ENCODE data around the gene BORA. TPM values are rescaled to one million over a fixed set of nuclear protein-coding genes. Genes with fewer than 3 reads are reported as not detected.

Gene BORA
- total and polyA plus RNA-seq, 2 of the 13 experiments (the other 11 are each of a cell fraction or from before 2014, with no cell fraction given) = 4.0 to 17.4 TPM

GRCh38 chr13:72727417-72728289 is at the start of gene BORA, which contains the start of gene MZT1 (continued):
- no peak for TF ChIP-seq ZFP82 (CRISPR knock-in tag; IDR thresholded peaks at IDR 0.05; ENCODE audit: borderline replicate concordance)
- TF ChIP-seq ZNF10 (CRISPR knock-in tag; IDR thresholded peaks at IDR 0.05; ENCODE audit: borderline replicate concordance, low read depth) = no peak
- TF ChIP-seq, protein P1, sequence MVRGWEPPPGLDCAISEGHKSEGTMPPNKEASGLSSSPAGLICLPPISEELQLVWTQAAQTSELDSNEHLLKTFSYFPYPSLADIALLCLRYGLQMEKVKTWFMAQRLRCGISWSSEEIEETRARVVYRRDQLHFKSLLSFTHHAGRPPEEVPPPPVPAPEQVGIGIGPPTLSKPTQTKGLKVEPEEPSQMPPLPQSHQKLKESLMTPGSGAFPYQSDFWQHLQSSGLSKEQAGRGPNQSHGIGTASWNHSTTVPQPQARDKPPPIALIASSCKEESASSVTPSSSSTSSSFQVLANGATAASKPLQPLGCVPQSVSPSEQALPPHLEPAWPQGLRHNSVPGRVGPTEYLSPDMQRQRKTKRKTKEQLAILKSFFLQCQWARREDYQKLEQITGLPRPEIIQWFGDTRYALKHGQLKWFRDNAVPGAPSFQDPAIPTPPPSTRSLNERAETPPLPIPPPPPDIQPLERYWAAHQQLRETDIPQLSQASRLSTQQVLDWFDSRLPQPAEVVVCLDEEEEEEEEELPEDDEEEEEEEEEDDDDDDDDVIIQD (CRISPR knock-in tag; IDR thresholded peaks at IDR 0.05; ENCODE audit: low read depth) = peak; percentile 85
- TF ChIP-seq ATF7-NPFF (CRISPR knock-in tag; IDR thresholded peaks at IDR 0.05; ENCODE audit: low read depth) = peak; percentile 100
- no peak for TF ChIP-seq MAFG (CRISPR knock-in tag; IDR thresholded peaks at IDR 0.05)
- TF ChIP-seq ZNF513 (CRISPR knock-in tag; conservative IDR thresholded peaks at IDR 0.05) = no peak
- TF ChIP-seq, protein P2, sequence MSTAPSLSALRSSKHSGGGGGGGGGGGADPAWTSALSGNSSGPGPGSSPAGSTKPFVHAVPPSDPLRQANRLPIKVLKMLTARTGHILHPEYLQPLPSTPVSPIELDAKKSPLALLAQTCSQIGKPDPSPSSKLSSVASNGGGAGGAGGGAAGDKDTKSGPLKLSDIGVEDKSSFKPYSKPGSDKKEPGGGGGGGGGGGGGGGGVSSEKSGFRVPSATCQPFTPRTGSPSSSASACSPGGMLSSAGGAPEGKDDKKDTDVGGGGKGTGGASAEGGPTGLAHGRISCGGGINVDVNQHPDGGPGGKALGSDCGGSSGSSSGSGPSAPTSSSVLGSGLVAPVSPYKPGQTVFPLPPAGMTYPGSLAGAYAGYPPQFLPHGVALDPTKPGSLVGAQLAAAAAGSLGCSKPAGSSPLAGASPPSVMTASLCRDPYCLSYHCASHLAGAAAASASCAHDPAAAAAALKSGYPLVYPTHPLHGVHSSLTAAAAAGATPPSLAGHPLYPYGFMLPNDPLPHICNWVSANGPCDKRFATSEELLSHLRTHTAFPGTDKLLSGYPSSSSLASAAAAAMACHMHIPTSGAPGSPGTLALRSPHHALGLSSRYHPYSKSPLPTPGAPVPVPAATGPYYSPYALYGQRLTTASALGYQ (CRISPR knock-in tag; IDR thresholded peaks at IDR 0.05) = peak; percentile 73; the same call in 1 of the 2 replicates
- TF ChIP-seq GZF1 (CRISPR knock-in tag; IDR thresholded peaks at IDR 0.05) = no peak
- TF ChIP-seq HNRNPK (IDR thresholded peaks at IDR 0.05; ENCODE audit: low read depth, low read length, poor library complexity, severe bottlenecking) = no peak
- peak; percentile 16; the same call in 1 of the 2 replicates for TF ChIP-seq KLF9 (CRISPR knock-in tag; IDR thresholded peaks at IDR 0.05; ENCODE audit: low read depth)
- no peak for TF ChIP-seq ZNF720 (CRISPR knock-in tag; IDR thresholded peaks at IDR 0.05)
- no peak for TF ChIP-seq GPBP1L1 (CRISPR knock-in tag; IDR thresholded peaks at IDR 0.05)
- TF ChIP-seq, protein P3, sequence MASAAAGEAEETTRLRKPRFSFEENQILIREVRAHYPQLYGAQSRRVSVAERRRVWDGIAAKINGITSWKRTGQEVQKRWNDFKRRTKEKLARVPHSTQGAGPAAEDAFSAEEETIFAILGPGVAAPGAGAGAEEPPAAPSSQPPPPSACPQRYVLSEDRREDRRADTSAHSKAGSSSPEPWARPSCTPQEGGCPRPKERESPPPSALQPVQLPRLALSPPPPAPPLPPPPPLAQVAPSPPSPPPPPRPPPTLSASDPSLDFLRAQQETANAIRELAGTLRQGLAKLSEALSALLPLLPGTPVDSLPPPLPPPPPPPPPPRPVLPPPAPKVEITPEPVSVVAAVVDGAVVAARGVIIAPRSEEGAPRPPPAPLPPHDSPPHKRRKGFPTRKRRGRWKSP (CRISPR knock-in tag; IDR thresholded peaks at IDR 0.05) = peak; percentile 93
- no peak for TF ChIP-seq HNRNPH1 (optimal IDR thresholded peaks at IDR 0.05; ENCODE audit: low read depth, low read length)
- peak; percentile 99 for TF ChIP-seq HOXA7 (CRISPR knock-in tag; IDR thresholded peaks at IDR 0.05)
- TF ChIP-seq AFF4 (CRISPR knock-in tag; IDR thresholded peaks at IDR 0.05) = no peak
